Measurements from ENCODE around the gene MAB21L3. TPM values are rescaled to one million over a fixed set of nuclear protein-coding genes. Genes with fewer than 3 reads are reported as not detected.

The MAB21L3 gene
- total RNA-seq, 1 experiment from 2014 or later, result 2.8 TPM

- Mint-ChIP-seq H3K27me3 (ENCODE audit: insufficient read depth, unreplicated experiment) (no peaks in the 10 kb centered on the region), H3K9me3 (ENCODE audit: unreplicated experiment) (no peaks in the 10 kb centered on the region), H3K36me3 (ENCODE audit: insufficient read depth, unreplicated experiment) (no peaks in the 10 kb centered on the region), H3K27ac (ENCODE audit: low read depth, unreplicated experiment) (no peak overlapping the region), H3K4me3 (ENCODE audit: unreplicated experiment) (no peak overlapping the region), H3K4me1 (ENCODE audit: insufficient read depth, unreplicated experiment) (no peaks in the 10 kb centered on the region)
- TF ChIP-seq CTCF (IDR thresholded peaks at IDR 0.05; ENCODE audit: unreplicated experiment), result no peak
- intact Hi-C loops (cut with micrococcal nuclease), result no loop called here
- no peak for DNase-seq (ENCODE audit: unreplicated experiment)
- no TSS peak for BruUV-seq (replicated peaks)
- POLR2A ChIA-PET, result interaction anchor here (0.8 kb wide), 1 partner anchor 732 kb away, joined by 4 read pairs; no protein-coding TSS in a partner anchor
- CTCF ChIA-PET, result interaction anchor here (0.9 to 1.6 kb wide), 2 partner anchors 10 to 25 kb away, joined by 3 to 5 read pairs; no protein-coding TSS in a partner anchor
Observed at GRCh38 chr1:116161877-116162390, 50.7 kb downstream of the MAB21L3 start.

GRCh38 chr1:116163533-116163932, 52.3 kb downstream of the MAB21L3 start:
- no peaks in the 10 kb centered on the region for H3K9me3 Mint-ChIP-seq (ENCODE audit: unreplicated experiment)
- no peak overlapping the region for H3K27ac Mint-ChIP-seq (ENCODE audit: low read depth, unreplicated experiment)
- no peaks in the 10 kb centered on the region for H3K36me3 Mint-ChIP-seq (ENCODE audit: insufficient read depth, unreplicated experiment)
- ChIA-PET CTCF (interaction anchor here (0.7 to 1.1 kb wide), 4 partner anchors 9 to 322 kb away, joined by 3 read pairs; no protein-coding TSS in a partner anchor), POLR2A (no interaction called here)
- no peak for TF ChIP-seq CTCF (IDR thresholded peaks at IDR 0.05; ENCODE audit: unreplicated experiment)
- H3K4me3 Mint-ChIP-seq (ENCODE audit: unreplicated experiment), result no peak overlapping the region
- intact Hi-C loops (cut with micrococcal nuclease), result no loop called here
- no peak for DNase-seq (ENCODE audit: unreplicated experiment)
- H3K27me3 Mint-ChIP-seq (ENCODE audit: insufficient read depth, unreplicated experiment), result no peaks in the 10 kb centered on the region
- H3K4me1 Mint-ChIP-seq (ENCODE audit: insufficient read depth, unreplicated experiment), result no peaks in the 10 kb centered on the region
- BruUV-seq (replicated peaks), result no TSS peak

- POLR2A ChIA-PET, result no interaction called here
- no peak for TF ChIP-seq CTCF (IDR thresholded peaks at IDR 0.05; ENCODE audit: unreplicated experiment)
- Mint-ChIP-seq H3K9me3 (ENCODE audit: unreplicated experiment) (no peaks in the 10 kb centered on the region), H3K36me3 (ENCODE audit: insufficient read depth, unreplicated experiment) (no peaks in the 10 kb centered on the region), H3K4me1 (ENCODE audit: insufficient read depth, unreplicated experiment) (no peaks in the 10 kb centered on the region), H3K27ac (ENCODE audit: low read depth, unreplicated experiment) (no peak overlapping the region), H3K4me3 (ENCODE audit: unreplicated experiment) (no peak overlapping the region), H3K27me3 (ENCODE audit: insufficient read depth, unreplicated experiment) (no peaks in the 10 kb centered on the region)
- BruUV-seq (replicated peaks), result no TSS peak
- intact Hi-C loops (cut with micrococcal nuclease), result no loop called here
- CTCF ChIA-PET, result interaction anchor here (1.1 kb wide), 1 partner anchor 321 kb away, joined by 3 read pairs; no protein-coding TSS in a partner anchor
- DNase-seq (ENCODE audit: unreplicated experiment), result no peak
Observed at GRCh38 chr1:116164150-116164549, 53.0 kb downstream of the MAB21L3 start.

GRCh38 chr1:116164604-116165368, 53.6 kb downstream of the MAB21L3 start:
- CTCF ChIA-PET, result interaction anchor here (1.1 to 2.3 kb wide), 3 partner anchors 8 to 17 kb away, joined by 4 to 12 read pairs (median 6); no protein-coding TSS in a partner anchor
- Mint-ChIP-seq H3K36me3 (ENCODE audit: insufficient read depth, unreplicated experiment) (no peaks in the 10 kb centered on the region), H3K27ac (ENCODE audit: low read depth, unreplicated experiment) (no peak overlapping the region), H3K27me3 (ENCODE audit: insufficient read depth, unreplicated experiment) (no peaks in the 10 kb centered on the region), H3K4me1 (ENCODE audit: insufficient read depth, unreplicated experiment) (no peaks in the 10 kb centered on the region), H3K9me3 (ENCODE audit: unreplicated experiment) (no peaks in the 10 kb centered on the region), H3K4me3 (ENCODE audit: unreplicated experiment) (no peak overlapping the region)
- DNase-seq (ENCODE audit: unreplicated experiment), result no peak
- intact Hi-C loops (cut with micrococcal nuclease), result no loop called here
- no peak for TF ChIP-seq CTCF (IDR thresholded peaks at IDR 0.05; ENCODE audit: unreplicated experiment)
- BruUV-seq (replicated peaks), result no TSS peak
- POLR2A ChIA-PET, result no interaction called here

Measured in MCF 10A (cell line).